Activated CD8-positive, alpha-beta memory T cell treated with anti-CD3 and anti-CD28 coated beads for 4 hours (primary cell): Measurements from ENCODE around the gene EIF4G3.
"Not testable (repeated sequence)": the region's sequence is repeated elsewhere in the genome, so short reads cannot be mapped to it uniquely, and the experiment has no call there.

ENCODE experiments used
- DNase-seq, 2 donors: peaks; one replicate each; pipeline ENCODE4 v3.0.0-alpha.2; 2020; ENCODE audit warnings: low read depth in 2 of 2

Gene EIF4G3

GRCh38 chr1:21068937-21069336, 107.8 kb downstream of the EIF4G3 start:
- DNase-seq, result no peak

- DNase-seq, result no peak
Measured at GRCh38 chr1:21067551-21068227, 109.0 kb downstream of the EIF4G3 start.

GRCh38 chr1:21066356-21067012, 110.2 kb downstream of the EIF4G3 start:
- DNase-seq, result no peak

- no peak for DNase-seq
Measured at GRCh38 chr1:21065851-21066250, 110.8 kb downstream of the EIF4G3 start.

GRCh38 chr1:21064057-21064456, 112.6 kb downstream of the EIF4G3 start:
- DNase-seq, result no peak

- no peak for DNase-seq
Measured at GRCh38 chr1:21060523-21060922, 116.2 kb downstream of the EIF4G3 start.

GRCh38 chr1:21059021-21059420, 117.7 kb downstream of the EIF4G3 start:
- DNase-seq, result no peak

- DNase-seq, result no peak
Measured at GRCh38 chr1:21058035-21058793, 118.5 kb downstream of the EIF4G3 start.

GRCh38 chr1:21053189-21053928, 123.3 kb downstream of the EIF4G3 start:
- not testable (repeated sequence) for DNase-seq

GRCh38 chr1:21052034-21052433, 124.7 kb downstream of the EIF4G3 start:
- no peak for DNase-seq

GRCh38 chr1:21051177-21051825, 125.4 kb downstream of the EIF4G3 start:
- no peak for DNase-seq

- no peak for DNase-seq
Measured at GRCh38 chr1:21050031-21050430, 126.7 kb downstream of the EIF4G3 start.

GRCh38 chr1:21048462-21048861, 128.2 kb downstream of the EIF4G3 start:
- DNase-seq, result no peak

- no peak for DNase-seq
Measured at GRCh38 chr1:21046132-21046531, 130.6 kb downstream of the EIF4G3 start.

- DNase-seq, result no peak
Measured at GRCh38 chr1:21045351-21045750, 131.3 kb downstream of the EIF4G3 start.

GRCh38 chr1:21042929-21043605, 133.6 kb downstream of the EIF4G3 start:
- no peak for DNase-seq

- DNase-seq, result no peak
Measured at GRCh38 chr1:21041541-21041940, 135.2 kb downstream of the EIF4G3 start.

- no peak for DNase-seq
Measured at GRCh38 chr1:21037091-21037490, 139.6 kb downstream of the EIF4G3 start.

- DNase-seq, result no peak
Measured at GRCh38 chr1:21035794-21036193, 140.9 kb downstream of the EIF4G3 start.

GRCh38 chr1:21034725-21035628, 141.7 kb downstream of the EIF4G3 start:
- no peak for DNase-seq
